GM11168 (cell line): ENCODE measurements around the gene ACVR1.
"Not testable (repeated sequence)": the region's sequence is repeated elsewhere in the genome, so short reads cannot be mapped to it uniquely, and the experiment has no call there.

Experiments
- in situ Hi-C: fragments of 300-500 bp; cut with MboI; formaldehyde crosslinking; loops from one replicate; pipeline ENCODE4 v1.12.0; 2022; ENCODE audit warnings: low sequenced_read_pairs; ENCODE audit not compliant: unreplicated experiment

ACVR1 gene

DNA sequence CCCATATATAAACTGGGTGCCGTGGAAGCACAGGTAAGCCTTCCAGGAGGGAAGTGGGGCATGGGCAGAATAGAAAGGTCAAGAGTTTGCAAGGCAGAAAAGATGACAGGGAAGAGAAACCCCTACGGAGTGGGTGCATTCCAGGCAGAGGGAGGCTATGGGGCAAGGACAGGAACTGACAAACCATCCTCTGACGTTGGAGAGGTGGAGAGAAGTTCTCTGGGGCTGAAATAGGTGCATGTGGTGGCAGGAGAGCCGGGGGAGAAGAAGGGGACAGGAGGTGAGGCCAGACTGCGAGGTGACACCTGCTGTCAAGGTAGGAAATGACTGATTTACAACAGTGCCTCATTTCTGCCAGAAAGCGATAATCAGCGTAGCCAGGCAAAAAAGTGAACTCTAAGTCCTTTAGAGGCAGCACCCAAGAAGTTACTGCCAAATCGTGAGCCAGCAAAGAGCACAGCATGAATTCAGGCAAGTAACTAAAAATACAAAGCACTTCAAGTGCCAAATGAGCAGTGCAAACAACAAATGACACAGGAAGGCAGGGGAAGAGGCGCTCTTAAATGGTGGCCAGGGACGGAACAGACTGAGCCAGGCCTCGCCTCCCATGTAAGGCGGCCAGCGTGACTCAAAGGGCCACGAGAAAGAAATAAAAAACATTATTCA is 134.2 kb downstream of the ACVR1 start:
- in situ Hi-C loops = no loop called here

- in situ Hi-C loops = no loop called here
Observed at GRCh38 chr2:157737656-157738055, 138.5 kb downstream of the ACVR1 start.

- in situ Hi-C loops = no loop called here
Observed at GRCh38 chr2:157735532-157735931, 140.6 kb downstream of the ACVR1 start.

- in situ Hi-C loops = no loop called here
Observed at GRCh38 chr2:157733263-157733662, 142.9 kb downstream of the ACVR1 start.

DNA sequence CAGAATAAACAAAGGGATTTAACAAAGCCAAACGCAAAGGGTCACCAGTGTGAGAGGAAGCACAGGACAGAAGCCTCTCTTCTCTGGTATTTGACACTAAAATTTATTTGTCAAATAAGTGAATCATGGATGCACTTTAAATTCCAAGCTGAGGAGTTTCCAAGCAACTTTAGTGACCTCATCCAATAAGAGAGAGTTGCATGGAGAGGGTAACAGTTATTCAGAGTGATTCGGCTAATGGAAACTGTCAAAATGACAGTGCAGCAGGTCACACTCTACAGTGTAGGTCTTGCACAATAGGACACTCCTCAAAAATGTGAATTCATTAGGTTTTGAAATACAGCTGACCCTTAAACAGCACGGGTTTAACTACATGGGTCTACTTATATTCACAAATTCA is 143.5 kb downstream of the ACVR1 start:
- in situ Hi-C loops = no loop called here

DNA sequence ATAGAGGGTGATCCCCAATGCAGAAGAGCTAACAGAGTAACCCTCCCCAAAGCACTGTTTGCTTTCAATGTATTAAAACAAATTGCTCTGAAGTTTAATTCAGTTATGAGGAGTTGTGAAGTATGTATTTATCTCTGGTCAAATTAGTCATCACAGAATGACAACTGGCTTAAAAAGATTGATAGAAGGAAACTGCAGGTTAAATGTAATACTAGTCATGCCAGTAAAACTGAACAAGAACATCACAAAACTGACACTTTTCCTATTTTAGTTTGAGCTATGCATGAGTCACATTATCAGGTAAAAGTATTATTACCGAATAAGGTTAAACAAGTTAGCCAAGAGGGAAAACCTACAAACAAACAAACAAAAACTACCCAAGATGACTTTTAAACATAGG is 148.4 kb downstream of the ACVR1 start:
- in situ Hi-C loops = no loop called here

DNA sequence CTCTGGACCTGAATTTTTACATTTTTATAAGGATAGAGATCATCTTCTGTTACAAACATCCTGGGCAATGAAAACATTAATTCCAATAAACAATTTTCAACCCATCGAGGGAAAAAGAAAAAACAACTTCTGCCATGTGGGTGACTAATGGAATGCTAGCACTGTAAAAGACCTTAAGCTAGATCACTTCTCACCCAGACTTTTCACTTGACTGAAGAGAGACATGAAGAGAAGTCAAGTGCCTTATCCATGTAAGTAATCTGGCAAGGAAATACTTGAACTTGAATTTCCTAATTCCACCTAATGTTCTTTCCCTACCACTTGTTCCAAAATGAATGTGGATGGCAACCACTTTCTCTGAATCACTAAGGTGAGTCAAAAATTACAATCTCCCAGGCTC is 149.2 kb downstream of the ACVR1 start:
- in situ Hi-C loops = no loop called here

GRCh38 chr2:157725846-157726245 is 150.3 kb downstream of the ACVR1 start:
- in situ Hi-C loops = no loop called here

DNA sequence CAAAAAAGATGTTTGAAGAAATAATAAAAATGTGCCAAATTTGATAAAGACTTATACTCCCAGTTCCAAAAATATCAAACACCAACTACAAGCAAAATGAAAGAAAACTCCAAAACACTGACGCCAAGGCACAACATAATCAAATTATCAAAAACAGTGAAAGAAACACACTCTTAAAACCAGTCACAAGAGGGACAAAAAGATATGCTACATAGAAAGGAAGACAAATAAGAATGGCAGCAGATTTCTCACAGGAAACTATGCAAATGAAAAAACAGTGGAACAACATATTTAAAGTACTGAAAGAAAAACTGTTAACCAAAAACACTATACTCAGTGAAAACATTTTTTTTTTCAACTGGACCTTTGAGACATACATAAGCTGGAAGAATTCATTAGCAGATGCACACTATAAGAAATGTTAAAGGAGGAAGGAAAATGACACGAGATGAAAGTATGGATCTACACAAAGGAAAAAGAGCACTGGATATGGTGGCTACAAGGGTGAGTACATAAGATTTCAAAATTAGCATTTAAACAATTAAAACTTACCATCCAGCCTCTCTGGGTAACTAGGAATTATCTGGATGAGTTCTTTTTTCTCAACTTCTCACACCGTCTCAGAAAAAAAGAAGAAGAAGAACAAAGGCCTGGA is 153.4 kb downstream of the ACVR1 start:
- in situ Hi-C loops = no loop called here

- in situ Hi-C loops = no loop called here
Observed at GRCh38 chr2:157720504-157720903, 155.6 kb downstream of the ACVR1 start.

GRCh38 chr2:157704653-157705052 is 171.5 kb downstream of the ACVR1 start:
- in situ Hi-C loops = not testable (repeated sequence)

DNA sequence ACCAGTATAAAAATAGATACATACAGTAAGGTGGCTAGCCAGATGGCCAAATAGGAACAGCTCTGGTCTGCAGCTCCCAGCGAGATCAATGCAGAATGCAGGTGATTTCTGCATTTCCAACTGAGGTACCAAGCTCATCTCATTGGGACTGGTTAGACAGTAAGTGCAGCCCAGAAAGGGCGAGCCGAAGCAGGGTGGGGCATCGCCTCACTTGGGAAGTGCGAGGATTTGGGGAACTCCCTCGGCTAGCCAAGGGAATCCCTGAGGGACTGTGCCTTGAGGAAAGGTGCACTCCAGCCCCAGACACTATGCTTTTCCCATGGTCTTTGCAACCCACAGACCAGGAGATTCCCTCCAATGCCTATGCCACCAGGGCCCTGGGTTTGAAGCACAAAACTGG is 172.0 kb downstream of the ACVR1 start:
- in situ Hi-C loops = not testable (repeated sequence)

DNA sequence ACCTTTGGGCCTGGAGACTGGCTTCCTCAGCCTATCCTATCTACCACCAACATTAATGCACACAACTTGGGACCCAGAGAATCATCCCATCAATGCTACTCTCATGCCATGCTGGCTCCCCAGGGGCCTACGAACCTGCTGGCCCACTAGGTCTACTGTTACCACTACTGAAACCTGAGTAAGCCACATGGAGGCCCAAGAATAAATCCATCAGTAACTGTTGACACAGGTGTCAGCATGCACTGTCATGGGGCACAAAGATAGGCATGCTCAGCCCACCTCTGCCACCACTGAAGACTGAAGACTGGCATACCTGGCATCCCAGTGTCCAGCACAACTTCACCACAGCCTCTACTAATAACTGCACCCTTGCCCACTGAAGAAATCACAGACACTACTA is 176.3 kb downstream of the ACVR1 start:
- in situ Hi-C loops = no loop called here

DNA sequence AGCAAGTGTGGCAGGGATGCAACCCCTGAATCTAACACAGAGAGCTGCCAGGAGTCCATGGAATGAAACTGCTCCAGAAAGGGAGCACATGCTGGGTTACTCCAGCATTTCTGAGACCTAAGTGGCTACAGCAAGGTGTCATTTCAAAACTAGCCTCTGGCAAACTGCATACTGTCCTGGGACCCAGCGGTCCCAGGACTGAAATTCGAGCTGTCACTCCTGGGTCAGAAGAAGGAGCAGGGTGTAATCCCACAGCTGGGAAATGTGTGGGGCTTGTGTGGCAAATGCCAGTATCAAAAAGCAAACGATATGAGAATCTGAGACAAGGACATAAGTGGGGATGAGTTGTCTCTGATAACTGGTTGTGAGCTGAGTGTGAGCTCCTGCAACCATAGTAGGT is 177.1 kb downstream of the ACVR1 start:
- in situ Hi-C loops = no loop called here

DNA sequence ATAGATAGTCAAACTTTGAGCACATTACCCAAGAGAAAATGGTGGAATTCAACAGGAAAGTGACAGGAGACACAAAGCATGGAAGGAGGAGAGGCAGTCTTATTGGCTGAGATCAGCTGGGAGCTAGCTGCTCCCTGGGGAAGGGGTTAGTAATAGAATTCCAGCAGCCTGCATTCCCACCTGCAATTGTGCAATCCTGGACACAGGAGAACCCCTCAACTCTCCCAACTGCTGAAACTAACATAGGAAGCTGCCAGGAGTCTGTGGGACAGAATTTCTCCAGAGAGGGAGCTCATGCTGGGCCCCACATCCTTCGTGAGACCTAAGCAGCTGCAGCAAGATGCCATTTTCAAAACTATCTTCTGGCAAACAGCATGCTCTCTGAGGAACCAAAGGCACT is 177.7 kb downstream of the ACVR1 start:
- in situ Hi-C loops = no loop called here

GRCh38 chr2:157696036-157696435 is 180.1 kb downstream of the ACVR1 start:
- in situ Hi-C loops = no loop called here

GRCh38 chr2:157692768-157693167 is 183.4 kb downstream of the ACVR1 start:
- in situ Hi-C loops = no loop called here

GRCh38 chr2:157691695-157692094 is 184.4 kb downstream of the ACVR1 start:
- in situ Hi-C loops = no loop called here

- in situ Hi-C loops = no loop called here
Observed at GRCh38 chr2:157691131-157691530, 185.0 kb downstream of the ACVR1 start.
